B cell (primary cell): ENCODE data around the gene ZNF714. TPM values are rescaled to one million over a fixed set of nuclear protein-coding genes. Genes with fewer than 3 reads are reported as not detected.

ENCODE experiments used
- ATAC-seq: fragments of 200-7000 bp; cut with Tn5 transposase; one replicate; pipeline ENCODE4 v1.10.0; 2021; ENCODE audit warnings: low read depth, mild to moderate bottlenecking, moderate number of reproducible peaks, moderate library complexity
- CTCF ChIA-PET: fragments of 350-600 bp; sonication (Branson Sonifier 250); formaldehyde crosslinking; loops from one replicate; lab custom pipeline; 2021; ENCODE audit warnings: antibody characterized with exemption, inconsistent platforms; lab: Charles Lee
- POLR2A ChIA-PET: fragments of 350-600 bp; sonication (Branson Sonifier 250); formaldehyde crosslinking; loops from one replicate; lab custom pipeline; 2021; ENCODE audit warnings: antibody characterized with exemption; lab: Charles Lee
- DNase-seq: peaks from one replicate; pipeline ENCODE4 v3.0.0; 2013
- H2AFZ ChIP-seq: 2 replicates; pipeline ENCODE4 v1.6.1; 2012; ENCODE audit warnings: mild to moderate bottlenecking, low read depth, low read length; ENCODE audit not compliant: insufficient read depth, poor library complexity, severe bottlenecking
- H3K27ac ChIP-seq, 2 donors: 1 replicate in 1 of 2; 2 replicates in 1 of 2; pipeline ENCODE4 v1.5.1; 2012 to 2013; ENCODE audit warnings: low read length in 2 of 2, mild to moderate bottlenecking in 2 of 2, moderate library complexity in 1 of 2
- H3K27me3 ChIP-seq, 4 experiments: fragments of 200-600 bp in 1 of 4; sonication (generic) in 1 of 4; replicated peaks in 1 of 4; 1 replicate in 2 of 4; 2 replicates in 2 of 4; pipeline versions ENCODE4 v1.6.1 to v1.7.0; 2013 to 2016; ENCODE audit warnings: low read length in 3 of 4, mild to moderate bottlenecking in 2 of 4, mixed read lengths in 1 of 4, moderate library complexity in 1 of 4; ENCODE audit not compliant: insufficient read depth in 4 of 4, control insufficient read depth in 3 of 4; ENCODE audit errors: control extremely low read depth in 1 of 4
- H3K36me3 ChIP-seq, 2 experiments: replicated peaks in 1 of 2; 1 replicate in 1 of 2; 2 replicates in 1 of 2; pipeline versions ENCODE4 v1.6.1 to v1.7.1; 2013; ENCODE audit warnings: low read length in 1 of 2; ENCODE audit not compliant: insufficient read depth in 2 of 2, control insufficient read depth in 1 of 2; ENCODE audit errors: control extremely low read depth in 1 of 2, extremely low read depth in 1 of 2
- H3K4me1 ChIP-seq, 2 donors: fragments of 200-600 bp in 1 of 2; sonication (generic) in 1 of 2; 1 replicate in 1 of 2; 2 replicates in 1 of 2; pipeline versions ENCODE4 v1.5.1 to v1.6.1; 2013 to 2017; ENCODE audit warnings: low read length in 2 of 2; ENCODE audit not compliant: control insufficient read depth in 2 of 2, insufficient read depth in 2 of 2
- H3K4me2 ChIP-seq: replicated peaks from 2 replicates; pipeline ENCODE3; 2012; ENCODE audit warnings: mild to moderate bottlenecking, low read depth, low read length; ENCODE audit not compliant: poor library complexity, severe bottlenecking
- H3K4me3 ChIP-seq, 5 experiments: fragments of 200-600 bp in 1 of 5; sonication (generic) in 1 of 5; 1 replicate in 3 of 5; 2 replicates in 2 of 5; pipeline versions ENCODE4 v1.5.1 to v1.7.0; 2011 to 2016; ENCODE audit warnings: low read length in 4 of 5, mild to moderate bottlenecking in 4 of 5, low read depth in 2 of 5, control low read depth in 1 of 5, moderate library complexity in 1 of 5; ENCODE audit not compliant: insufficient read depth in 1 of 5; ENCODE audit errors: control extremely low read depth in 1 of 5, extremely low read depth in 1 of 5
- H3K79me2 ChIP-seq: fragments of 200-600 bp; sonication (generic); one replicate; pipeline ENCODE4 v1.6.0; 2016; ENCODE audit warnings: low read length; ENCODE audit not compliant: control insufficient read depth, insufficient read depth
- H3K9ac ChIP-seq: fragments of 200-600 bp; sonication (generic); 2 replicates; pipeline ENCODE4 v1.6.1; 2017; ENCODE audit warnings: mild to moderate bottlenecking, low read length, moderate library complexity
- H3K9me3 ChIP-seq, 3 donors: one replicate each; pipeline versions ENCODE4 v1.6.1 to v1.7.1; 2013; ENCODE audit warnings: low read length in 2 of 3; ENCODE audit not compliant: control insufficient read depth in 2 of 3, insufficient read depth in 1 of 3; ENCODE audit errors: control extremely low read depth in 1 of 3
- H4K20me1 ChIP-seq: 2 replicates; pipeline ENCODE4 v1.6.0; 2012; ENCODE audit warnings: mild to moderate bottlenecking, low read length; ENCODE audit not compliant: insufficient read depth, control insufficient read depth, poor library complexity, severe bottlenecking
- H3K27ac Mint-ChIP-seq: one replicate; pipeline ENCODE4 v1.8.0; 2021; ENCODE audit warnings: mixed read lengths
- H3K27me3 Mint-ChIP-seq: one replicate; pipeline ENCODE4 v1.8.0; 2021; ENCODE audit warnings: mixed read lengths
- H3K4me1 Mint-ChIP-seq: one replicate; pipeline ENCODE4 v1.8.0; 2021; ENCODE audit warnings: mixed read lengths
- H3K4me3 Mint-ChIP-seq: one replicate; pipeline ENCODE4 v1.8.0; 2021; ENCODE audit warnings: mixed read lengths
- H3K9me3 Mint-ChIP-seq: one replicate; pipeline ENCODE4 v1.8.0; 2022; ENCODE audit warnings: mixed read lengths; ENCODE audit not compliant: insufficient read depth
- CTCF ChIP-seq: fragments of 200-600 bp; IDR thresholded peaks from one replicate; pipeline ENCODE4 v1.8.0; 2022; ENCODE audit warnings: antibody characterized with exemption, mild to moderate bottlenecking
- EZH2 ChIP-seq: IDR thresholded peaks from 2 replicates; pipeline ENCODE4 v1.6.1; 2012; ENCODE audit warnings: borderline replicate concordance, low read depth, mild to moderate bottlenecking, moderate library complexity, low read length; ENCODE audit not compliant: insufficient read depth, poor library complexity, severe bottlenecking
- WGBS: methylation state at CpG from one replicate; pipeline ENCODE4 v1.1.5; 2013; ENCODE audit warnings: missing lambda C conversion rate; ENCODE audit not compliant: insufficient coverage; 5-methylcytosine and 5-hydroxymethylcytosine counted together
- intact Hi-C: fragments of 100-400 bp; cut with micrococcal nuclease; formaldehyde crosslinking; loops from one replicate; pipeline ENCODE4 v1.10.0; 2022
- polyA minus RNA-seq: library from RNA; depleted of rRNA, polyadenylated mRNA; stranded (reverse); fragments of >200 nt; gene quantifications from 2 replicates; pipeline ENCODE4 v1.2.3, GENCODE V29; 2012
- polyA plus RNA-seq: library from polyadenylated mRNA; depleted of rRNA; stranded (reverse); fragments of >200 nt; gene quantifications from 2 replicates; pipeline ENCODE4 v1.2.3, GENCODE V29; 2012
- total RNA-seq, 2 donors: library from RNA; stranded (reverse); fragments of 120-200 nt in 1 of 2; gene quantifications; 1 replicate in 1 of 2; 2 replicates in 1 of 2; pipeline versions ENCODE4 v1.2.3 to v1.2.4, GENCODE V29; 2013 to 2022

ZNF714 gene
- 10.7 and 11.9 TPM in 2 replicates for total RNA-seq
- 15.1 TPM for total RNA-seq (2013)
- polyA plus RNA-seq = 4.4 and 5.3 TPM in 2 replicates
- 7.1 and 7.6 TPM in 2 replicates for polyA minus RNA-seq

DNA sequence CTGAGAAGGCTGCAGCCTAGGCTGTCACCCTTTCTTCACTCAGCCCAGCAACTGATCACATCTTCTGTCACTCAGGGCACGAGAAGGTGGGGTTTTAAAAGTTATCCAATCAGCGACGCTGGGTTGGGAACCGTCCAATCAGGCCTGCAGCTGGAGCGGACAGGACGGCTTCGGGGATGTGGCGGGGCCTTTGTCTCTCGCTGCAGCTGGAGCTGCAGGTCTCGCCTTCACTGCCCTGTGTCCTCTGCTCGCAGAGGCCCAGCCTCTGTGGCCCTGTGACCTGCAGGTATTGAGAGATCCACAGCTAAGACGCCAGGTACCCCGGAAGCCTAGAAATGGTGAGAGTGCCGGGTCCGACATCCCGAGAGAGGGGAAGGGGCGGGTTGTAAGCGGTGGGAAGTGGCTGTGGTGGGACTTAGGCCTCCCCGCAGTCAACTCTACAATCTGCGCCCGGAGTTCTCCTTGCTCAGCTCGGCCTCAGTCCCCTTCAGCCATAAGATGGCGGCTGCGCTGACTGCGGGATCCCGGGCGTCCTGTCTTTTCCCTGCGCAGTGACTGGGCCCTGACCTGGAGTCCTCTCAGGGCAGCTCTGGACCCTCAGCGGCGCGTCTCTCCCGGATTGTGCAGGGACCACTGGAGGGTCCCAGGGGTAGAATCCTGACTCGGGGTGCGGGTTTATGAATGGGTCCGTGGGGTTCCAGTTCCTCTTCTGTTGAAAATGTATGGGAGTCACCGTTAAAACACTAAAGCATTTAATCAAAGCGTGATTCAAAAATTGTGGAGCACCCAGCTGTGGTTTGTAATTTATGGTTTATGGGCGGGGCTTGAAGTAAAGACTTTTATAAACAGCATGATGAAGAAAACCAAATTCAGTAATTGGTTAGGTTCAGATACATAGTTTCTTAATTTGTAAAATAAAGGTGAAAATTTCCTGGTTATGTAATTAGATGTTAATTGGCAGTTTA lies at the start of gene ZNF714:
ZNF714 (plus strand) TSS at position 193 of the 965 bp plus-strand sequence. CDS start 16,066 bp downstream, outside the sequence.
- ChIA-PET POLR2A (interaction anchor here (0.5 to 1.1 kb wide), 4 partner anchors 247 to 940 kb away, joined by 3 to 5 read pairs (median 4); partner anchors contain the start of gene ZNF708), CTCF (no interaction called here)
- 0% methylated on average over 32 of the region's 38 CpGs for WGBS

More for the DNA sequence above, at the start of gene ZNF714:
- no peaks in the 10 kb centered on the region for H3K9me3 ChIP-seq
- intact Hi-C loops = loop anchor here (1.0 to 5.0 kb wide), 5 partner anchors 61 to 423 kb away; partner anchors contain the start of genes ZNF429, ZNF430, ZNF493 and ZNF85
- no peak for TF ChIP-seq CTCF
- TF ChIP-seq EZH2 = no peak
- DNase-seq (peak; percentile 84), ATAC-seq (peak; percentile 100)
- Mint-ChIP-seq H3K4me3 (peak within 1 kb of the TSS; percentile 99), H3K27me3 (no peaks in the 10 kb centered on the region), H3K4me1 (peaks cover 14% of the 10 kb centered on the region), H3K9me3 (no peaks in the 10 kb centered on the region), H3K27ac (peak within 1 kb of the TSS; percentile 94)
- peak within 1 kb of the TSS in 4 of 5 experiments; percentile 87 to 96 (median 90) for H3K4me3 ChIP-seq
- H3K36me3 ChIP-seq = no peaks in the 10 kb centered on the region
- peak within 1 kb of the TSS; percentile 90 for H3K9ac ChIP-seq
- H3K4me1 ChIP-seq = peaks cover 0 to 3% of the 10 kb centered on the region in 2 donors
- H3K4me2 ChIP-seq = peak within 1 kb of the TSS; percentile 78
- H3K79me2 ChIP-seq = peaks cover 7% of the 10 kb centered on the region
- H4K20me1 ChIP-seq = no peaks in the 10 kb centered on the region
- H3K27ac ChIP-seq = peak within 1 kb of the TSS; percentile 52 to 57
- H2AFZ ChIP-seq = peak within 1 kb of the TSS; percentile 95
- no peaks in the 10 kb centered on the region for H3K27me3 ChIP-seq
